Adrenal gland (tissue), 5 donors: ENCODE results near the gene PTX3.

Source experiments
- POLR2A ChIP-seq, 2 donors: fragments of 450-650 bp; IDR thresholded peaks; one replicate each; pipeline ENCODE4 v1.6.1; 2017; ENCODE audit warnings: antibody characterized with exemption in 2 of 2, mild to moderate bottlenecking in 2 of 2, moderate library complexity in 1 of 2
- TF ChIP-seq, protein P1 (sequence below), 6 experiments: fragments of 450-650 bp in 4 of 6; fragments of 200-600 bp in 2 of 6; sonication (generic) in 1 of 6; IDR thresholded peaks; 1 replicate in 5 of 6; 2 replicates in 1 of 6; pipeline versions ENCODE4 v1.5.1 to v1.8.0; 2016 to 2021; ENCODE audit warnings: antibody characterized with exemption in 6 of 6, mild to moderate bottlenecking in 2 of 6, moderate library complexity in 1 of 6
- donor health status: DM: no; HTN: no; CAD: no.

DNA sequence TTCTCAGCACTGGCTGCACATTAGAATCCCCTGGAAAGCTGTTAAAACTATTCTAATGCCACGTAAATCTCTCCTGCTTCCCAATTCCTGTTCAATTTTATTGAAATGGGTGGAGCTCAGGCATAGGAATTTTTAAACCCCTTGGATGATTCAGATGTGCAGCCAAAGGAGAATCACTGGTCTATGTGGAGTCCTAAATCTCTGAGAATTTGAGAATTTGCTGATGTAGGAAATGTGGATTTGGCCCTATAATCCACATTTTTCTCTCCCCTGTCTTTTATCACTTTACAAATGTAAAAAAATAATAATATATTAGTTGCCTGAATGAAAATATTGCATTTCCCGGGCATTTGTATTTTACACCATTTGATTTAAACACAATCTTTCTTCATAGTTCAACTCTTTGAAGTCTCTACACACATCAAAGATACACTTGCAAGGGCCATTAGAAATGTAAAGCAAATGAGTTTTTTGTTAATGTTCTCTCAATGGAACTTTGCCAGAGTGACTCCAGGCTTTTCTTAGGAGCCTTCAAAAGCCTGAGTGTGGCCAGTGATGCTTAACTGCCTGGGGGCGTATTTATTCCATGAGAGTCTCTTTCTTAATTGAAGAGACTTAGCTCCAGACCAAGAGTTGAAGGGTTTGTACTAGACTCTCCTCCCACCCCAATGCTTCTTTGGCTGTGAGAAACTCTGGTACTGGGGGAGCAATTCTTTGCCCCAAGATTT, 48.8 kb upstream of the PTX3 start:
- TF ChIP-seq, protein P1, sequence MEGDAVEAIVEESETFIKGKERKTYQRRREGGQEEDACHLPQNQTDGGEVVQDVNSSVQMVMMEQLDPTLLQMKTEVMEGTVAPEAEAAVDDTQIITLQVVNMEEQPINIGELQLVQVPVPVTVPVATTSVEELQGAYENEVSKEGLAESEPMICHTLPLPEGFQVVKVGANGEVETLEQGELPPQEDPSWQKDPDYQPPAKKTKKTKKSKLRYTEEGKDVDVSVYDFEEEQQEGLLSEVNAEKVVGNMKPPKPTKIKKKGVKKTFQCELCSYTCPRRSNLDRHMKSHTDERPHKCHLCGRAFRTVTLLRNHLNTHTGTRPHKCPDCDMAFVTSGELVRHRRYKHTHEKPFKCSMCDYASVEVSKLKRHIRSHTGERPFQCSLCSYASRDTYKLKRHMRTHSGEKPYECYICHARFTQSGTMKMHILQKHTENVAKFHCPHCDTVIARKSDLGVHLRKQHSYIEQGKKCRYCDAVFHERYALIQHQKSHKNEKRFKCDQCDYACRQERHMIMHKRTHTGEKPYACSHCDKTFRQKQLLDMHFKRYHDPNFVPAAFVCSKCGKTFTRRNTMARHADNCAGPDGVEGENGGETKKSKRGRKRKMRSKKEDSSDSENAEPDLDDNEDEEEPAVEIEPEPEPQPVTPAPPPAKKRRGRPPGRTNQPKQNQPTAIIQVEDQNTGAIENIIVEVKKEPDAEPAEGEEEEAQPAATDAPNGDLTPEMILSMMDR (IDR thresholded peaks at IDR 0.05), result no peak
- no peak for TF ChIP-seq POLR2A (IDR thresholded peaks at IDR 0.05)
